Measurements from ENCODE around the gene AFG3L2. TPM values are rescaled to one million over a fixed set of nuclear protein-coding genes. Genes with fewer than 3 reads are reported as not detected.

The AFG3L2 gene
- total RNA-seq, 2 donors from 2014 or later = 60.1 to 91.9 TPM

GRCh38 chr18:12403601-12404506 lies 26.8 kb upstream of the AFG3L2 start:
- TF ChIP-seq CTCF (IDR thresholded peaks at IDR 0.05) = no peak
- Histone ChIP-seq H3K4me1 (peaks cover 0 to 7% of the 10 kb centered on the region in 2 donors), H3K4me3 (no peak overlapping the region), H3K27me3 (no peaks in the 10 kb centered on the region), H3K36me3 (no peaks in the 10 kb centered on the region), H3K27ac (no peak overlapping the region), H3K9me3 (no peaks in the 10 kb centered on the region)
- no peak for DNase-seq (ENCODE audit: low spot score)

GRCh38 chr18:12401881-12402280 lies 24.9 kb upstream of the AFG3L2 start:
- no peak for TF ChIP-seq CTCF (IDR thresholded peaks at IDR 0.05)
- Histone ChIP-seq H3K4me3 (no peak overlapping the region), H3K27me3 (no peaks in the 10 kb centered on the region), H3K9me3 (no peaks in the 10 kb centered on the region), H3K27ac (no peak overlapping the region), H3K36me3 (no peaks in the 10 kb centered on the region), H3K4me1 (no peaks in the 10 kb centered on the region)
- DNase-seq (ENCODE audit: low spot score) = no peak

DNA sequence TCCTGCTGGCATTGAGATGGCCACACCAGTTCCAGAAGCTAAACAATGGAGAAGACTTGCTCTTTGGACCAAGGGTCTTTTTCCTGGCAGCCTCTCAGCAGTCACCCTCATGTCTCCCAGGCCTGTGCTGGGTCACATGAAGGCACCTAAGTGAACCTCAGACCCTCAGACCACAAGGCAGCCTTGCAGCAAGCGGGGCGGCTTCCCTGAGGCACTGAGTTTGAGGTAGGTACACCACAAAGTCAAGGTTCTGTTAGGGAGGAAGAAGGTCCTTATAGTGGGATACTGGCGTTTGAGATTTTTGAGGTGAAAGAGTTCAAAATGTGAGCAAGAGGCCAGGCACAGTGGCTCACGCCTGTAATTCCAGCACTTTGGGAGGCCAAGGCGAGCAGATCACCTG lies 22.2 kb upstream of the AFG3L2 start:
- no peak overlapping the region for H3K4me3 ChIP-seq
- no peaks in the 10 kb centered on the region for H3K4me1 ChIP-seq
- TF ChIP-seq CTCF (IDR thresholded peaks at IDR 0.05) = no peak
- no peak for DNase-seq (ENCODE audit: low spot score)
- no peaks in the 10 kb centered on the region for H3K9me3 ChIP-seq
- H3K27me3 ChIP-seq = no peaks in the 10 kb centered on the region
- no peak overlapping the region for H3K27ac ChIP-seq
- H3K36me3 ChIP-seq = no peaks in the 10 kb centered on the region

GRCh38 chr18:12398625-12399024 lies 21.6 kb upstream of the AFG3L2 start:
- DNase-seq (ENCODE audit: low spot score) = no peak
- H3K27me3 ChIP-seq = no peaks in the 10 kb centered on the region
- TF ChIP-seq CTCF (IDR thresholded peaks at IDR 0.05) = no peak
- no peaks in the 10 kb centered on the region for H3K9me3 ChIP-seq
- no peaks in the 10 kb centered on the region for H3K4me1 ChIP-seq
- H3K4me3 ChIP-seq = no peak overlapping the region
- H3K27ac ChIP-seq = no peak overlapping the region
- H3K36me3 ChIP-seq = no peaks in the 10 kb centered on the region

DNA sequence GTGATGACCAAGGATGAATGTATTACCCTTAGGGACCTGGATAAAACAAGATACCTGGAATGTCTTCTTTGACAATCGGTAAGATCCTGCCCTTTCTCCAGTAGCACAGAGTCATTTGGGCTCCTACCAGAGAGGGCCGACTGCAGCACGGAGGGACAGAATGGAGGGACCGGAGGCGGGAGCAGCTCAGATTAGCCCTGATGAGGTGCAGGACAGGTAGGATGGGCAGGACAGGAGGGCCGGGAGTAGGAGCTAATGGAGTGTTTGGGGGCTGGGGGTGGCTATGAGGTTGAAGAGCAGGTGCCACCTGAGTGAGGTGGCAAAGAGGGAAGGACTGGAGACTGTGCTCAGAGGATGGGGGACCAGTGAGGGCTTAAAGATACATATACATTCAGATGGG lies 20.8 kb upstream of the AFG3L2 start:
- TF ChIP-seq CTCF (IDR thresholded peaks at IDR 0.05) = no peak
- Histone ChIP-seq H3K27ac (no peak overlapping the region), H3K36me3 (no peaks in the 10 kb centered on the region), H3K27me3 (no peaks in the 10 kb centered on the region), H3K9me3 (no peaks in the 10 kb centered on the region), H3K4me1 (no peaks in the 10 kb centered on the region), H3K4me3 (no peak overlapping the region)
- DNase-seq (ENCODE audit: low spot score) = no peak

All from right atrium auricular region (tissue), 2 donors.